RPMI7951 (cell line): ENCODE data around the gene CHST4. TPM values are rescaled to one million over a fixed set of nuclear protein-coding genes. Genes with fewer than 3 reads are reported as not detected.
A peak's percentile ranks its signal among the peaks of the same experiment; 100 is the strongest.

Source experiments
- DNase-seq: peaks from one replicate; pipeline ENCODE4 v3.0.0-alpha.2; 2012; ENCODE audit warnings: low read depth
- total RNA-seq: library from RNA; depleted of rRNA; stranded (reverse); fragments of >200 nt; shearing (Covaris generic); gene quantifications from 2 replicates; pipeline ENCODE4 v1.2.3, GENCODE V29; 2014; rRNA removed

CHST4 gene
- total RNA-seq, result not detected in 2 replicates

DNA sequence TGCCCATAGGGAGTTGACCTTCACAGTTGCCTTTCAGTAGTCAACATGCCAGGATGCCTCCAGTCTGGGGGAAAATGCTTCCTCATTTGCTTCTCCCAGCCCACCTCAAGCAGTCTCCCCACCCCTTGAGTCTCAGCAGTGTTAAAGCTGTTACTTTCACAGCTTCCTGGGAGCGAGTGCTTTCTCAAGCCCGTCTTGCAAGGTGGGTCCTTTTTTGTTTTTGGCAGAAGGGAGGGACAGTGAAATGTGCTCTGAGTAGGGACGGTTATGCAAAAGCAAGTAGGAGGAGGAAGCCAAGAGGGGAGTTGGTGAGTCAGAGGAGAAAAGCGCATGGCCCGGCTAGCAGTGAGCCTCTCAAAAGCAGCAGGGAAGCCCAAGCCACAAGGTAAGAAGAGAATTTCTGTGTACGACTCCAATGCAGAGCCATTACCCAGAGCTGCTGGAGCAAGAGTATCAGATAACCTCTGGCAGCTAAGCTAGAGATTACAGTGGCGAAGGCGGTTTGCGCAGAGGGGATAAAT lies at the start of gene CHST4:
TSS of gene CHST4 (plus strand) at position 316 of the 521 bp plus-strand sequence. CDS start 10,252 bp downstream, outside the sequence.
- peak; percentile 61 for DNase-seq

DNA sequence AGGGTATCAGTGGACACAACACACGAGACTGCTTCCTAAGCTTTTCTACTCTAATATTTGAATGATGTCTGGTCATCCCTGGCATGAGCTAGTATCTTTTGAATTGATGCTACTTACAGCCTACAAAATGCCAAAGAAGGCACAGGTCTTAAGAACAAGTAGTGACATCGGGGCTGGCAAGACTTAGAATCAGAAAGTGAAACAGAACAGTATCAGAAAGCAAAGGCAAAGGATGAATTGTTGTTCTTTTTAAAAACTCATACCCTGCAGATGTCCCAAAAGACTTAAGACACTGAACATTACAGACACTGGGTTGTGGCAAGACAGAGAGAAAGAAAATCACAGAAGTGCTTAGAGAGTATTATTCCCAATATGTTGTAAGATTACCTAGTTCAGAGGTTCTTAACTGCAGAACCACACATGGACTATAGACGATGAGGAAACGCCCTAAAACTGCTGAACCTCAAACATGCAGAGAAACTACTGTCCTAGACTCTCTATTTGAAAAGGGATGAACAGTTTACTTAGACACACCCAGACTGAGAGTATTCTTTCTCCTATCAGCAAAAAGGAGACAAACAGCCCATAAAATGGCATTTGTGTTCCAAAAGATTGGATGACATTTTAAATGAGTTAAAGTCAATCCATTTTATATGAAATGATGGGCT lies 49.6 kb upstream of the CHST4 start:
- DNase-seq, result no peak

DNA sequence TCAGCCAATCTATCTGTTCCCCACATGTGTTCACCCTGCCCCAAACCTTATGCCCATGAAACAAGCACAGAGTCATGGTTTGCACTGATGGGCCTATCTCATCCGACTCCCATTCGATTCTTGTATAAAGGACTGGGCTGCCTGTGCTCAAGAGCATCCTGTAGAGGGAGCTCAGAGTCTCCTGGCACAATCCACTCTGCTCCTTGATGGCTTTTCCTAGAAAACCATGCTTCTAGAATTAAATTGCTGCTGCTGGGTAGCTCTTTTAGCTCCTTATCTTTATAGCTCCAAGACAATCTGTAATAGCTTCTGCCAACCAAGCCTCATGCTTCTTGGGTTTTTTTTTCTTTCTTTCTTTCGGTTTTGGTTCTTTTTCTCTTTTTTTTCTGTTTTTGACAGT lies 46.8 kb upstream of the CHST4 start:
- DNase-seq, result peak; percentile 45

DNA sequence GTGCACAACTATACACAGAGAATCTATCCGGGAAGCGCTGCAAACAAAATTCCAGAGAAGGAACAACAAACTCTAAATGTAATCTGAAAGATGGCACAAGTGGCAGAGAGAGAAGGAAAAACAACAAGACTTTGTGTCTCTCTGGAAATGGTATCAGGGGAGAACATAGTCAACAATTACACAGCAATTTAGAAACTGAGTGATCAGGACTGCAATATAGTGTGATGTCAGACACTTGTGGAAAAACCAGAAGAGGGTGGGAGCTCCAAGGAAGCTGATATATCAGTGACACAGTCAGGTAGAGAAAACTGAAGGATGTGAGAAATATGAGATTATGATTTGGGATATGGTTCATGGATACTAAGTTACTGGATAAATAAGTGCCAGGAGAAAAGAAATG lies 45.3 kb upstream of the CHST4 start:
- DNase-seq, result no peak

DNA sequence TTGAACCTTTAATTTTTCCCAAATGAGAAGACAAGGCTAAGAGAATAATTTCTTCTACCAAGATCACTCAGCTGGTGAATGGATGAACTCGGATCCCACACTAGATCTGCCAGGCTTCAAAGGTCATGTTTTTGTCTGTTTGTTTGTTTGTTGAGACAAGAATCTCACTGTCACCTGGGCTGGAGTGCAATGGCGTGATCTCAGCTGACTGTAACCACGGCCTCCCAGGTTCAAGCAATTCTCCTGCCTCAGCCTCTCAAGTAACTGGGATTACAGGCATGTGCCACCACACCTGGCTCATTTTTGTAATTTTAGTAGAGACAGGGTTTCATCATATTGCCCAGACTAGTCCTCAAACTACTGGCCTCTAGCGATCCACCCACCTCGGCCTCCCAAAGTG lies 43.7 kb upstream of the CHST4 start:
- no peak for DNase-seq

DNA sequence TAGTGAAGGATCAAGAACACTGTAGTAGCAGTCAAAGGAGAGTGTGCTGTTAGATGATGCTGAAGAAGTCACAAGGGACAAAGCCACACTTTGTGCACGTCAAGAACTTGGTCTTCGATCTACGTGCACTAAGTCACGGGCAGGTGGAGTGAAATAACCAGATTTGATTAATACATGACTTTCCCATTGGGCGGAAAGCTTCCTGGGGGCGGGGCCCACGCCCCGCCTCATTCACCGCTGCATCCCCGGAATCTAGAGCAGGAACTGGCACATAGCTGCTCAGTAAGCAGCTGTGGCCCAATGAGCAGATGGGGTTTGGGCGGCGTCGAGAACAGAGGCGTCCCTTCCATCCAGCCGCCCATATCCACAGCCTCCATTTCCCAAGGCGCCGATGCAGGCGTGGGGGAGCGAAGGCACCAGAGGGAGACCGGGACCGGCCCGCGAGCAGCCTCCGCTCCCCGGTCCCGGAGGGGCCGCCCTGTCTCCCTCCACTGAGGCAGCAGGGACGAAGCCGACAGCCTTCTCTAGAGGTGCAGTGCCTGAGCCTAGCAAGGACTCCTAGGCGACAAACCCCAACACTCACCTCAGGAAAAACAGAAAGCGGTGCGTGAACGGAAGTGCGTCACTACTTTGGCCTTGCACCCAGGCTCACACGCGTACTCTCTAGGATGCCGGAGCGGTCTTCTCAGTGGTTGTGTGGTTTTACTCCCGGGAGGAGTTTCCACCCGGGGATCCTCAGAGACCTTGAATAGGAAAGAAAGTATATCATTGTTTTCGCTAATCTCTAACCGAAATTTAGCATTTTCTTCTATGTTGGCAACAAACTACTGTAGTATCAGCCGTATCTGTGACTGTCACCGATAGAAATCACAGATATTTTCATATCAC lies 42.0 kb upstream of the CHST4 start:
- peak; percentile 92 for DNase-seq

DNA sequence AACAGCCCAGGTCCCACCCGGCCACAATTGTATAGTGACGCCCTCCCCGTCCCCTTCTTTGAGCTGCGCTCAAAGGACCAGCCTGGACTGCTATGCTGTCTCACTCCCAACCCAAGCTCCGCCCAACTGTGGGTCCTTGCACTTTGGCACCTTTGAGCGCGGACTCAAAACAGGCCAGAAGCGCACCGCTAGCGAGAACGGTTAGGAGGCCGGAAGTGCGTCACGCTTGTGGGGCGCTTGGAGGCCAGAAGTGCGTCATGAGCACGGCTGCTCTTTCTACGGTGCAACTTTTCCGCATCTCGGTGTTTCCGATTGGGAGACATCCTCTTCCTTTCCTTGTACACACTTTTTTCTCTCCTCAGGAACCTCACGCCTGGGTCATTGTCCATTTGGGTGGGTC lies 37.1 kb upstream of the CHST4 start, which contains the start of gene ZNF19:
TSS of gene ZNF19 (minus strand) at position 203 of the 400 bp plus-strand sequence. CDS start 7,210 bp downstream, outside the sequence.
- peak; percentile 15 for DNase-seq

DNA sequence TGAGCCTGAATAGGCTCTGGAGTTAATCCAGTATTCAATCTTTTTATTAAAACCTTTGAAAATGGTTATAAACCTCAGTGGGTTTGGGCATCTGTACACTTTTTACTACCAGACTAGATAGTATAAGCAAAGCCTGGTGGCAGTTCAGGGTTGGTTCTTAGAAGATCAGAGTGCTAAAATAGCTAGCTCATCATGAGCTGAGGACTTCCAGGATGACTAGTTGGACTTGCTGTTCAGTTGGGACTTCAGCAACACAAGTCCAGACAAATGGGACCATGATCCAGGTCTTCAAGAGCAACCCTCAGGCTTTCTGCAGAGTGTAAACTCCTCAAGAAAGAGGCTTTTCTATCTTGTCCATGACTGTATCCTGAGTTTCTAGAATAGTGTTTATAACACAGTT lies 35.9 kb upstream of the CHST4 start:
- no peak for DNase-seq

DNA sequence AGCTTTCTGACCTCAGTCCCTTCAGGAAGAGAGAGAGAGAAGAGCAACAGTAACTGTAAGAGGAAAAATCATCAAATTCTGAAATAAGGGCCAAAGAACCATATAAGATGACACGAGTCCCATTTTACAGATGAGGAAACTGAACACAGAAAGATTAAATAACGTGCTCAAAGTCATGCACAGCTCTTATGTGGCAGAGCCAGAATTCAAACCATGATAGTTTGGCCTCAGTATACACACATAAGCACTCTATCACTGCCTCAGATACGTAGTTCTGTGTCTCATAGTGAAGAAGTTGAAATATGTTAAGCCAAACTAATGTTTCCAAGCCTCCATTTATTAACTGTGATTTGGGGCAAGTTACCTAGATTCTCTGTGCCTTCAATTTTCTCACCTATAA lies 35.2 kb upstream of the CHST4 start:
- no peak for DNase-seq

DNA sequence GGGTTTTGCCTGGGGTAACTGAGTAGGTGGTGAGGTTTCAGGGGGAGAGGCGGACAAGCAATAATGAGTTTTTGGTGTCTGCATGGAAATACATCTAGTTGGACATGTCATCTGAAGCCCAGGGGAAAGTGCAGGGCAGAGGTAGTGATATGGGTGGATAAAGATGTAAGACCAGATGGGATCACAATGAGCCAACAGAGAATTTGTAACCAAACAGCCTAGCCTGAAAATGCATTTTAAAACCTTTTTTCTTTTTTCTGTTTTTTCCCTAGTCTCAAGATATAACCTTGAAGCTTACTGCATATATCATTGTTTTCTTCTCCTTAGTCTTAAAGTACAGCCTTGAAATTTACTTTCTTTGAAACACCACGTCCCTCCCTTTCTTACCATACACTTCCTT lies 33.4 kb upstream of the CHST4 start:
- no peak for DNase-seq

DNA sequence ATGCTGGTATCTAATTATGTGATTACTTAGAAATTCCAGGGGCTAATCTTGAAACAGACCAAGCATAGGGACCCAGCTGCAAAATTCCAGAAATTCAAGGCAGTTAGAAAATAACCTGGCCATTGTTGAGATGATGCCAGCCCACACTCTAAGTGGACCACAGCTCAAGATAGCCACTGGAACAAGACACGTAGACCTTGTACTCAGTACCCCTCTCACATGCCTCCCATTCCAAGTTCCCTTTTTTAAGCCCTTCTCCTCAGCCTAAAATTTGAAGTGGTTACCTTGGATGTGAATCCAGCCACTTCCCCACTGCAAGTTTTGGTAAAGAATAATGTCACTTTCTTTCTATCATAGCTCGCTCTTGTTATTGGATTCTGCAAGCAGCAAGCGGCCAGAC lies 33.0 kb upstream of the CHST4 start:
- DNase-seq, result no peak

DNA sequence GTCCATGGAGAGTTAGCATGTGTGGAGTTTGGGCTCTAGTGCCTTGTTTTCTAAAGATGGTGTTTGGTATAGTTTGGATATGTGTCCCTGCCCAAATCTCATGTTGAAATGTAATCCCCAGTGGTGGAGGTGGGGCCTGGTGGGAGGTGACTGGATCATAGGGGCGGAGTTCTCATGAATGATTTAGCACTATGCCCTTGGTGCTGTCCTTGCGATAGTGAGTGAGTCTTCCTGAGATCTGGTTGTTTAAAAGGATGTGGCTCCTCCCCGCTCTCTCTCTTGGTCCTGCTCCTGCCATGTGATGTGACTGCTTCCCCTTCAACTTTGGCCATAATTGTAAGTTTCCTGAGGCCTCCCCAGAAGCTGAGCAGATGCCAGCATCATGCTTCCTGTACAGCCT lies 28.2 kb upstream of the CHST4 start:
- no peak for DNase-seq

DNA sequence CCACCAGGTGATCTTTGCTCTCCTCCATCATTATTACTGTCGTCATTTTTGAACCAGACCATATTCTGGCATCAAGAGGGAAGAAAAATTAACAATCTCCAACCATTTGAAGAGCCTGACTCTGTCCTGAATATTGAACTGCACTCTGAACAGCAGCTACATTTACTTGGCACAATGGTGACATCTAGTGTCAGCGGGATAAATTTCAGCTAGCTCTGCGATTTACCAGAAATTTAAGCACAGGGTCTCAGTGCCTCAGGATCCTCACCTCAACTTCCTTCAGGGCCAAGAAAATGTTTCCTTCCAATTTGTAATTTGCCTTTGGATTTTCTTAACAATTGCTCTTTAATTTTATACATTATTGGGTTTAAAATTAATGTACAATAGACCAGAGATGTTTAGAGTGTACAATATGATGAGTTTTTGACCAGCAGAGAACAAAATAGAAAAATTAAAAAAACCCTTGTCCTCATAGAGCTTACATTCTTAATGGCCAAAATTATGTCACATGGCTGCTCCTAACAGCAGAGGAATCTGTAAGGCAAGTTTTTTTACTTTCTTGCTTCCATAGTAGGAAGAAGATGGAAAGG lies 26.4 kb upstream of the CHST4 start:
- DNase-seq, result peak; percentile 58

DNA sequence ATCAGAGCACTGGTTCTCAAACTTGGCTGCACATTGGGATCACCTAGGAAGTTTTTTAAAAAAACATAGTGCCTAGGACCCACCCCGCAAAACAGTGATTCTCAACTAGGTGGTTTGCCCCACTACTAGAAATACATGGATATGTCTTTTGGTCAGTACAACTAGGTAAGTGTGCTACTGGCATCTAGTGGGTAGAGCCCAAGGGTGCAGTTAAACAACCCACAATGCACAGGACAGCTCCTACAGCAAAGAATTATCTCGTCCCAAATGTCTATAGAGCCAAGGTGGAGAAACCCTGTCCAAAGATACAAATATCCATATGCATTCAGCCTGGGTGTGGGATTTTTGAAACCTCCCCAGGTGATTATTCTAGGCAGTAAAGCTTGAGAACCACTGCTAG lies 25.3 kb upstream of the CHST4 start:
- DNase-seq, result no peak

DNA sequence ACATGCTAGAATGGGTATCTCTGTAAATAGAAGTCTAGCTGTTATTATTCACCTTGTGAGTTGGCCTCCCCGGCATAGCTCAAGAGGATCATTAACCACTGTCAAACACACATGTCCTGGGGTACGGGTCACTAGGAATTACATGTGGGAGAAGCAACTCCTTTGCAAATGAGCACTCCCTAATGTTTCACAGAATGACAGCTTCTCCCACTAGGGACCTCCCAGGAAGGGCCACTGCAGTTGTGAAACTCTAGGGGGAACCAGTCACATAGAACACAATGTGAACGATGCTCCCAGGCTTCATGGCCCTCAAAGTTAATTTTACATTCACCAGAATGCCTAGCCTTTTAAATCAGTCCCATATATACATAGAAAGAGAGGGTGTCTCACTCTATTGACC lies 24.7 kb upstream of the CHST4 start:
- no peak for DNase-seq

DNA sequence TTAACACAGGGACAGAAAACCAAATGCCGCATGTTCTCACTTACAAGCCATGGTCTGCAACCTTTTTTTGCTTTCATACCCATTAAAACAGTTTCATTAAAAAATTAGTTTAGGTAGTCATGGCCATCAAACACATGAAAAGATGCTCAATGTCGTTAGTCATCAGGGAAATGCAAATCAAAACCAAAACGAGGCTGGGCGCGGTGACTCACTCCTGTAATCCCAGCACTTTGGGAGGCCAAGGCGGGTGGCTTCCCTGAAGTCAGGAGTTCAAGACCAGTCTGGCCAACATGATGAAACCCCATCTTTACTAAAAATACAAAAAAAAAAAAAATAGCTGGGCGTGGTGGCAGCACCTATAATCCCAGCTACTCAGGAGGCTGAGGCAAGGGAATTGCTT lies 22.2 kb upstream of the CHST4 start:
- peak; percentile 33 for DNase-seq

DNA sequence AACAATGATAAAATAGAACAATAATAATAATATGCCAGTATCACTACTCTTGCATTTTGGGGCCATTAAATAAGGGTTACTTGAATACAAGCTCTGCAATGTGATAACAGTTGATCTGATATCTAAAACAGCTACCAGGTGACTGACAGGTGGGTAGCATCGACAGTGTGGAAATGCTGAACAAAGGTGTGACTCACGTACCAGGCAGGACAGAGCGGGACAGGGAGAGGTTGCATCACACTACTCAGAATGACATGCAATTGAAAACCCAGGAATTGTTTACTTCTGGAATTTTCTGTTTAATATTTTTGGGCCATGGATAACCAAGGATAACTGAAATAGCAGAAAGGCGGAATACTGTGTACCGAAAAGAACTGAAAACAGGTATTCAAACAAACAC lies 21.3 kb upstream of the CHST4 start:
- DNase-seq, result no peak

DNA sequence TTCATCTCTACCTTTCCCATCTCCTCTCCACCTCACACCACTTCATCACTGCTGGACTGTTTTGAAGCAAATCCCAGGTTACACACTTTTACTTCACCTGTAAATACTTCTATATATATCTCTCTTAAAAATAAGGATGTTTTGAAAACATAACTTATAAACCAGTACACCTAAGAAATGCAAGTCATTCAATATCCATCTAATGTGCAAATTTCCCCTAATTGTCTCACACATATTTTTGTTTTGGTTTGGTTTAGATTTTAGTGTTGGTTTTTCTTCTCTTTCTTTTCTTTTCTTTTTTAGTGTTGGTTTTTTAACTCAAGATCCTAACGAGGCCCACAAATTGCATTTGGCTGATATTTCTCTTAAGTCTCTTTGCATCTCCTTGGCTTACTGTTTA lies 19.2 kb upstream of the CHST4 start:
- DNase-seq, result no peak

DNA sequence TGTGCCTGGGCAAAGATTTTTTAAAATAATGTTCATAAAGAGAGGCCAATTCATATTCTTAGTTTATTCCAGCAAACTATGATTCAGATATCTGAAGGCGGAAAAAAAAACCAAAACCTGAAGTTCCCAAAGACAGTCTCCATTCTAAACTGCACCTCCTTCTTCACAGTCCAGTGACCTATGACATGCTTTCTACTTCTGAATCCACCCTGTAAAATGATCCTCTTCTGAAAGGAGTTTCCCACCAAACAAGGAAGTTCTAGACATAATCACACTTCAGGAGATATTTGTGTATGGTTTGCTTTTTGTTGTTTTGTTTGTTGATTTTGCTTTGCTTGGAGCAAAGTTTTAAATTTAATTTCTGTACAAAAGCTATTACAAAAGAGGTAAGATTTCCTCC lies 12.9 kb upstream of the CHST4 start:
- DNase-seq, result no peak

DNA sequence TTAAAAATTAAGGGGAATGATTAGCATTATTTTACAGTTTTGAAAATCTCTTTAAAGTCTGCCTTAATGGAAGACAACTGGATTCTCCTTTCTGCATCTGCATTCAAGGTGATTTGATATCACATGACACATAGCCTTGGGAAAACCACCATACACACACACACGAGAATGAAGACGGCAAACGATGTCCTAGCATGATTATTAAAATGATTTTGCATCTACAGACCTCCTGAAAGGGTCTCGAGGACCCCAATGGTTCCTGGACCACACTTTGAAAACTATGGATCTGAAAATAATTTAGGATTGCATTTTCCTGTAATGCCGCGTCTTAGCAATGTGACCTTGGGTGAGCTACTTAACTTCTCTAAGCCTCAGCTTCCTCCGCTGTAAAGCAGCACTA lies 11.8 kb upstream of the CHST4 start:
- DNase-seq, result no peak

DNA sequence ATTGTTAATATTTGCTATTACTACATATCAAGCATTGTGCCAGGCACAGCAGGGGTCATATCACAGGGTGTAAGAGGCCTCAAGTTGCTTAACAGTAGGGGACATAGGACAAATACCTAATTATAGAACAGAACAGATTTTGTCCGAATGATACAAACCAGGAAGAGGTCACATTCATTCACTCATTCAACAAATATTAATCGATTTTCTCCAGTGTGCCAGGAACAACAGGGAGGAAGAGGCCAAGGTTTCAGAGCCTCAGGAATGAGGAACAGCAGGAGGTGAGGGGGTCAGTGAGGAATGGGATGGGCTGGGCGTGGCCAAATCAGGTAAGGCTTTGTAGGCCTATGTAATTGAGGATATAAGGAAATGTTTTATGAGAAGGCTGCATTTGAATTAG lies 11.2 kb upstream of the CHST4 start:
- DNase-seq, result no peak

DNA sequence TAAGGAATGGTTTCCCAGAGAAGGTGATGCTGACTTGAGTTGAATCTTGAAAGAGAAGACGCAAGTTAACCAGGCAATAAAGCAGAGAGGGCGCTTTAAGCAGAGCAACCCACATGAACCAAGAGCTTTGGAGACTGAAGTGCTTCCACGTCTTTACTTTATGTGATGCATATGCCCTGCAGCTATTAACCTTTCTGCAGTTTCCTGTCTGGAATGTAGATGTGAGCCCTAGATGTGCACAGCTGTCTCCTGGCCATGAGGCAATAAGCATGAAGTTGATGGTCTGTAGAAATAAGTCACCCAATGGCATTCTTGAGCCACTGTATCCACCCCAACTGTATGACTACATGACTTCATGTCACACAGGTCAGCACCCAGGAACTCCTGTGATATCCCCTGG lies 5.7 kb upstream of the CHST4 start:
- DNase-seq, result peak; percentile 53
